SW480 (cell line): ENCODE measurements around the gene LAMP1.
"Not testable (repeated sequence)": the region's sequence is repeated elsewhere in the genome, so short reads cannot be mapped to it uniquely, and the experiment has no call there.

Source experiments
- DNase-seq: peaks from one replicate; pipeline ENCODE4 v3.0.0-alpha.2; 2016; ENCODE audit warnings: low spot score

LAMP1 gene

GRCh38 chr13:113356596-113356995, 59.6 kb downstream of the LAMP1 start:
- DNase-seq, result no peak

DNA sequence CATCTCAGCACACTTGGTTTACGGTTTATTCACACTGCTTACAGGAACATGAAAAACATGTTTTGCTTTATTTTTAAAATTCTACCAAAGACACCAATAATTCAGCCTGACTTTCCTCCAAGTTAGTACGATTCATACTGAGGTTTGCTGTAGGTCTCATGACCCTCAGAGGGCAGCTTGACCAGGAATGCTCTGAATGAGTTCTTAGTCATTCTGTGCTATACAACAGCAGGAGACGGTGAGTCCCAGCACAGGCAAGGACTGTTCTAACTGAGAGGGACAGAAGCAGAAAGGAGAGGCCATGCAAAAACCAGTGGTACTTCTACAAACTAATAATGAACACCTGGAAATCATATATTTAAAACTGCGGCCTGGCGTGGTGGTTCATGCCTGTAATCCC, 60.5 kb downstream of the LAMP1 start:
- no peak for DNase-seq

GRCh38 chr13:113358653-113359190, 61.7 kb downstream of the LAMP1 start:
- no peak for DNase-seq

GRCh38 chr13:113359571-113359970, 62.5 kb downstream of the LAMP1 start:
- no peak for DNase-seq

- no peak for DNase-seq
Measured at GRCh38 chr13:113360446-113360845, 63.4 kb downstream of the LAMP1 start.

GRCh38 chr13:113361406-113361805, 64.4 kb downstream of the LAMP1 start:
- DNase-seq, result no peak

DNA sequence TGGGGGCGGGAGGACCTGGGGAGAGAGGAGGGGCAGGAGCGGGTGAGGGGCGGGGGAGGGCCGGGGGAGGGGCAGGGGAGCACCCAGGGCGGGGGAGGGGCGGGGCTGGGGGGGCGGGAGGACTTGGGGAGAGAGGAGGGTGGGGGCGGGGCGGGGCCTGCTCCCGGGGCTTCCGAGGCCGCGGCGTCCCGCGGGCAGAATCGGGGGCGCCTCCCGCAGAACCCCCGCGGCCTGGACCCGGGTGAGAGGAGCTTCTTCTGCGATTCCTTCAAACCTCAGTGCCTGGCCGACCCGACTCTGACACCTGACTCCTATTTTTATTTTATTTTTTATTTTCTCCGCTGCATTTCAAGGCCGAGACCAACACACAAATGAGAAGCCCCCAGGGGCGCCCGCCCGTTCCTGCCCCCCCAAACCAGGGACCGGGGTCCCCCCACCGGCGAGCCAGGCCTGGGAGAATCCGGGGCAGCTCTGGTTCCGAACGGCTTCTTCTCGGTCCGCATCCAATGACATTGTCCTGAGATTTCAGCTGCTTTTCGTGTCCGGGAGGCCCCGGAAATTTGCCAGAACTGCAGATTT, 67.4 kb downstream of the LAMP1 start:
- no peak for DNase-seq

DNA sequence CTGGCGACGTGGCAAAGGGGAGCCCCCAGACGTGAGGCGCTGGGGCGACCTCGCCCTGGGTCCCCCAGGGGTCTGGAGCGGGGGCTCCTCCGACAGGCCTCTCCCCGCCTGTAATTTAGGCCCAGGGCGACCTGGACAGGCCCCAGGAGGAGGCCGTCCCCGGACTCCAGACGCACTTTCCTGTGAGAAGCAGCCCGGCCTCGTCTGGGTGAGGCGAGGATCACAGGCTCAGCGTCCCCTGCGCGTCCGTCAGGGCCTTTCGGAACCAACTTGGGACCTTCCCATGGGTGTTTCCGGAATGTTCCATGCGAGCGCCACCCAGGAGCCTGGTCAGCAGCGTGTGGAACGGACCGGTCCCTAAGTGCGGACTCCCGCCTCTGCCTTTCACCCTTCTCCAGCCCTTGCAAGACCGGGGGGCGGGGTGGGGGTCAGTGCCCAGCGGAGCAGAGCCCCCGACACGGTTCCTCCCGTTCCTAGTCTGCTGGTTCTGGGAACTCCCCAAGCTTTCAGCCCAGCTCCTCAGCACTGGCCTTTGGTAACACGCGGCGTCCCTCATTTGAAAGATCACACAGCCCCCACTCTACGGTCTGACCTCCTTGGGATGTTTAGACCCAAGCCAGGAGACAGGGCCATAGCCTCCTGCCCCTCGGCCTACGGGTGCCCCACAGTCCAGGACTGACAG, 68.0 kb downstream of the LAMP1 start:
- DNase-seq, result no peak

DNA sequence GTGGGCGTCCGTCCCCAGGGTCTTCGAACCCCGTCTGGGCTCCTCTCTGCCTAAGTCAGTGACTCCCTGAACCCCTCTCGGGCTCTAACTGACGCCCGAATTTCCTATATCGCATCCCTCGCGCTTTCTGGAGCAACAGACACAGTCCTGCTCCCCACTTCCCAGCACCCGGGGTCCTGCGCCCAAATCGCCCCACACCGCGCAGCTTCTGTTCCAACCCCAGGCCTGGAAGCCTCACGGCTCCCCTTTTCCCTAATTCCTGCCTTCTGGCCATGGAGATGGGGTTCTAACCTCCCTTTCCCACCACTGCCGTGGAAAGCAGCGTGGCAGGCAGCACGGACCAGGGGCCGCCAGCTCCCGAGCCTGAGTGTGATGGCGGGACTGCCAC, 68.5 kb downstream of the LAMP1 start:
- DNase-seq, result no peak

DNA sequence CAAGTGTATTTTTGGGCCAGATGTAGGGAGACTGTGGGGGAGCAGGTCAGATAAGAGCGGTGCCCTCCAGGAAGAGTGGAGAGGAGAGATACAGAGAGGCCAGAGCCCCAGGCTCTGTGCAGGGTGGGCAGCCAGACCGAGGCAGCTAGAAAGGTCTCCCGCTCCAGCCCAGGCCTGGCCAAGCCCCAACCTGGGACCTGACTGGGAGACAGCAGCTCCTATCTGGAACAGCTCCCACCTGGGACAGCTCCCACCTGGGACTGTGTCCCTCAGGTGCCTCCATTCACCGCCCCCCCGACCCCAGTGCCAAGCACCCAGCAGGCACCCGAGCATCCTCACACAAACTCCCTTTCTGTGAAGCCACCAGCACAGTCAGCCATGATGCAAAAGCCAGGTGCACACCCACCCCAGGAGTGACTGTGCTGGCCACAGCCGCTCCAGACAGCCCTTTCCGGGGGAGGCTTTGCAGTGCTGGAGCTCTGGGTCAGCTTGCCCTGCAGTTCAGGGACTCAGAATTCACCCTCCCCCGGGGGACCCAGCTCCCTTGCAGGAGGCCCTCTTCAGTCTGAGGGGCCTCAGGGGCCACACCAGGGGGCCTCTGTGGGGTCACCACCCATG, 69.0 kb downstream of the LAMP1 start:
- no peak for DNase-seq

GRCh38 chr13:113367020-113367560, 70.1 kb downstream of the LAMP1 start:
- DNase-seq, result no peak

GRCh38 chr13:113367771-113368170, 70.7 kb downstream of the LAMP1 start:
- DNase-seq, result no peak

DNA sequence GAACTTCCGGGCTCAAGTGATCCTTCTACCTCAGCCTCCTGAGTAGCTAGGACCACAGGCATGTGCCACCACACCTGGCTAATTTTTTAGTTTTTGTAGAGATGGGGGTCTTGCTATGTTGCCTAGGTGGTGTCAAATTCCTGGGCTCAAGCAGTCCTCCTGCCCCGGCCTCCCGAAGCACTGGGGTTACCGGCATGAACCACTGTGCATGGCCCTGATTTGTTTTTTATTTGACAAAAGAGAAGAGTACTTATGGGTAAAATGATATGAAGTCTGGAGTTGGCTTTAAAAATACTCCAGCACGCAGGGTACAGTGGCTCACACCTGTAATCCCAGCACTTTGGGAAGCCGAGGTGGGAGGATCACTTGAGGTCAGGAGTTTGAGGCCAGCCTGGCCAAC, 71.3 kb downstream of the LAMP1 start:
- DNase-seq, result not testable (repeated sequence)

GRCh38 chr13:113369189-113369588, 72.2 kb downstream of the LAMP1 start:
- DNase-seq, result no peak

GRCh38 chr13:113369881-113370280, 72.8 kb downstream of the LAMP1 start:
- DNase-seq, result no peak

GRCh38 chr13:113371061-113371460, 74.0 kb downstream of the LAMP1 start:
- no peak for DNase-seq

DNA sequence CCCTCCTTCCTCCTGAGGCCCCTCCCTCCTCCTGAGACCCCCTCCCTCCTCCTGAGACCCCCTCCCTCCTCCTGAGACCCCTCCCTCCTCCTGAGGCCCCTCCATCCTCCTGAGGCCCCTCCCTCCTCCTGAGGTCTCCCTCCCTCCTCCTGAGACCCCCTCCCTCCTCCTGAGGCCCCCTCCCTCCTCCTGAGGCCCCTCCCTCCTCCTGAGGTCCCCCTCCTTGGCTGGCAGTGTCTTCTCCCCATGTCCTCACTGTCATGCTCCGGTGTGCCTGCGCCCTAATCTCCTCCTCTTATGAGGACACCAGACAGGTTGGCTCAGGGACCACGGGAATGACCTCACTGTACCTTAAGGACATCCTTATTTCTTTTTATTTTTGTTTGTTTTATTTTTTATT, 74.7 kb downstream of the LAMP1 start:
- not testable (repeated sequence) for DNase-seq
